Large intestine (tissue), 3 donors: ENCODE measurements around the gene ABCA13. TPM values are rescaled to one million over a fixed set of nuclear protein-coding genes. Genes with fewer than 3 reads are reported as not detected.
A peak's percentile ranks its signal among the peaks of the same experiment; 100 is the strongest.

Experiments used
- DNase-seq, 2 donors: peaks; one replicate each; pipeline versions ENCODE4 v3.0.0 to v3.0.0-alpha.2; 2013
- H3K27ac ChIP-seq: one replicate; pipeline ENCODE4 v1.5.1; 2013; ENCODE audit warnings: low read length
- H3K27me3 ChIP-seq: 2 replicates; pipeline ENCODE4 v1.6.1; 2013; ENCODE audit warnings: low read length; ENCODE audit not compliant: control insufficient read depth, insufficient read depth
- H3K36me3 ChIP-seq: 2 replicates; pipeline ENCODE4 v1.6.1; 2013; ENCODE audit warnings: low read length; ENCODE audit not compliant: control insufficient read depth, insufficient read depth
- H3K4me1 ChIP-seq: one replicate; pipeline ENCODE4 v1.6.1; 2013; ENCODE audit warnings: low read length; ENCODE audit not compliant: control insufficient read depth, insufficient read depth
- H3K4me3 ChIP-seq: one replicate; pipeline ENCODE4 v1.5.1; 2013; ENCODE audit warnings: low read length
- H3K9me3 ChIP-seq: one replicate; pipeline ENCODE4 v1.6.1; 2013; ENCODE audit warnings: mild to moderate bottlenecking, low read depth, low read length, moderate library complexity; ENCODE audit not compliant: control insufficient read depth
- WGBS: methylation state at CpG from one replicate; pipeline ENCODE4 v1.1.5; 2013; ENCODE audit warnings: low lambda C conversion rate; ENCODE audit not compliant: insufficient coverage; 5-methylcytosine and 5-hydroxymethylcytosine counted together
- polyA plus RNA-seq: library from polyadenylated mRNA; unstranded; fragments of 120-200 nt; gene quantifications from one replicate; pipeline ENCODE4 v1.2.1, GENCODE V29; 2013

ABCA13 gene
- polyA plus RNA-seq, 1 donor, result 0.28 TPM

DNA sequence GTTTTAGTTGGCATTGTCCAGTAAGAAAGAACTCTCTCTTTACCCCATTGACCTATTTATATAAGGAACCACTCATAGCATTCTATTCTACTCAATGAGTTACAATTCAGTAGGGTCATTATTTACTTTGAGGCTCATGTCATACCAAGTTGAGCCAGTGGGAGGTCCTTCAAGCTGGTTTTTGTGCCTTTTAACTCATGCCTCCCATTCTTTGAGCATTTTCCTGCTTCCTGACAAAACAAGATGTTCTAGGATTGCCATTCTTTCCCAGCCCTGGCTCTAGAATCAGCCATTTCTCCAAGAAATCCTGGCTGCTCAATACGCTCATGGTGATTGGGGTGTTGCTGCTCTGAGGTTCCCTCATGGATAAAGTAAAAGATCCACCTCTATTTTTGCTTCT lies 250.1 kb downstream of the ABCA13 start:
- Histone ChIP-seq H3K4me1 (no peaks in the 10 kb centered on the region), H3K4me3 (no peak overlapping the region), H3K27ac (no peak overlapping the region), H3K9me3 (no peaks in the 10 kb centered on the region), H3K27me3 (no peaks in the 10 kb centered on the region), H3K36me3 (no peaks in the 10 kb centered on the region)
- no CpG with 5 or more reads among the region's 1 CpG for WGBS
- no peak for DNase-seq

DNA sequence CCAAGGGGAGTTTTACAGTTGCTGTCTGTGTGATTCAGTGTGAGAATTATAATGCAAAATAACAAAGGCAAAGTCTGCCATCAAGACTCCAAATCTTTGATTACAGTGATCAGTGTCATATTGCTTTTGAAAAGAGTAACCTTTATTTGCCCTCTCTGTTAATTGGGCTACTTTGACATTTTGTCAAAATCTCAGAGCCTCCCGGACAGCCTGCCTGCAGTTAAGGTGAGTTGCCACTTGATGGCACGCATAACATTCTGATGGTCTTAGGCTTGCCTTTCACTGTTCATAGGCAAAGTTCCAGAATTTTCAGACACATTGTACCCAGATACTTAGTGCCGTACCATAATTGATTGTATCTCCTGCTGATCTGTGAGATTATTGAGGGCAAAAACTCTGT lies 253.5 kb downstream of the ABCA13 start:
- Histone ChIP-seq H3K4me1 (no peaks in the 10 kb centered on the region), H3K4me3 (no peak overlapping the region), H3K9me3 (no peaks in the 10 kb centered on the region), H3K27me3 (no peaks in the 10 kb centered on the region), H3K27ac (no peak overlapping the region), H3K36me3 (no peaks in the 10 kb centered on the region)
- no peak for DNase-seq
- no CpG with 5 or more reads among the region's 3 CpGs for WGBS

DNA sequence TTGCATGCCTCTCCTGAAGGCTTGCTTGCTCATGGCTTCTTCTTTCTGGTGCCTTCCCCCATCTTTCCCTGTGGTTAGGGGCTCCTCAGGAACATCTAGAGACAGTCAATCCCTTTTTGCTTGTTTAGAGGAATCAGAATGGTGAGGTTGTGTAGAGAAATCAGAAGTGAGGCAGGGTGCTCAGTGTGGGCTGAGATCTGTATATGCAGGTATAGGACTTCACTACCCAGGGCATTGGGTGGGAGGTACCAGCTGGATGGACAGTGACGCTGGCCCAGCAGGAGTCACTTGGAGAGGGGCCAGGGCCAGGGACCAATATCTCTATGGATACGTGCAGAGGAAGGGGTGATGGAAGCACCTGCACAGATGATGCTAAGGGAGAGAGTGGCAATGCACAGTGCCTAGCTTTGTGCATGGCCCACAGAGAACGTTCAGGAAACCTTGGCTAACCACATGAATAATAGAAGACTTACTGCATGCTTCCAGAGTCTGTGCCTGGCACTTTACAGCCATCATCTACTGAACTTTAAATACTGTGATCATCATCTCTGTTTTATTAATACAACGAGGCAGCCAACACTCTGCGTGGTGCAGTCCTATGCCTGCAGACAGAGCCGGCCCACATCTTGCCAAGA lies 255.2 kb downstream of the ABCA13 start:
- no peaks in the 10 kb centered on the region for H3K27me3 ChIP-seq
- no peak for DNase-seq
- H3K4me3 ChIP-seq, result no peak overlapping the region
- no peaks in the 10 kb centered on the region for H3K4me1 ChIP-seq
- H3K9me3 ChIP-seq, result no peaks in the 10 kb centered on the region
- WGBS, result no CpG with 5 or more reads among the region's 6 CpGs
- no peak overlapping the region for H3K27ac ChIP-seq
- H3K36me3 ChIP-seq, result no peaks in the 10 kb centered on the region

DNA sequence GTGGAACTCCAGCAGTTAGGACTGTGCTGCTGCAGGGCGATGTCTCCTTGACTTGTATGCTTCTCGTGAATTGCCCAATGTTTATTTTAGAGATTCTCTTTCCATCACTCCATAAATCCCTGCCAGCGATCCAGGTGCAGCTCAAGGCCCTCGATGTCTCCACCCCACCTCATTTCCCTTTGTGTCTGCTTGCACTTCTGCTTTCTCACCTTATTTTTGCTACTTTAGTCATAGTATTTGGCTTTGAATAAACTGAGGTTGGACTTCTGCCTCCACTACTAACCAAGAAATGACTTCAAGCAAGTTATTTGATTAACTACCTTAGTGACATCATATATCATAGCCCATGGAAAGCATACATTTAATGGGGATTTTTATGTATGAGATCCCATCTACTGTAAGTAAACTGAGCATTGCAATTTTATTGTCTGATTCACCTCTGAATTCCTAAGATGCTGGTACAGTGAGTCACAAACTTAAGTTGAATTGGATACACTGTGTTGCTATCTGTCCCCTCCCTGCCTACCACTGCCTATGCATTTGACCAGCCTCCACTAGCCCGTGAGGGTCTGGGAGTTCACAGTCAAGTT lies 255.8 kb downstream of the ABCA13 start:
- no peak for DNase-seq
- WGBS, result 0% methylated on average over 1 of the region's 5 CpGs
- Histone ChIP-seq H3K4me3 (no peak overlapping the region), H3K4me1 (no peaks in the 10 kb centered on the region), H3K36me3 (no peaks in the 10 kb centered on the region), H3K9me3 (no peaks in the 10 kb centered on the region), H3K27ac (no peak overlapping the region), H3K27me3 (no peaks in the 10 kb centered on the region)

DNA sequence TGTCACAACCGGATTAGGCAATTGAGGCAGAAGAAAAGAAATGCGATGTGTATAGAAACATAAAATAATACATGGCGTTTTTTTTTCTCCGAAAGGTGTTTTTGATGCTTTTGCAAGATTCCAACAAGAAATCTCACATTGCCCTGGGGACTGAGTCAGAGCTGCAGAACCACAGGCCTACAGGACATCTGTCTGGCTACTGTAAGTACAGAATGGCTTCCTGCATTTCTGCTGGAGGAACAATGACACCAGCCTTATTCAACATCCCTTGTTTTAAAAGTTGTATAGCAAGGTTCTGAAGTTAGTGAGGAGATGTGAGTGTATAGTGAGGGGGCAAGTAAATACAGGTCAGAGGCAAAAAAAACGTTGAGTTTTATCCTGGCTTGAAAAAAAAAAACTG lies 256.4 kb downstream of the ABCA13 start:
- no peak for DNase-seq
- Histone ChIP-seq H3K36me3 (no peaks in the 10 kb centered on the region), H3K4me1 (no peaks in the 10 kb centered on the region), H3K9me3 (no peaks in the 10 kb centered on the region), H3K4me3 (no peak overlapping the region), H3K27ac (no peak overlapping the region), H3K27me3 (no peaks in the 10 kb centered on the region)
- WGBS, result 59% methylated on average over 2 of the region's 5 CpGs

DNA sequence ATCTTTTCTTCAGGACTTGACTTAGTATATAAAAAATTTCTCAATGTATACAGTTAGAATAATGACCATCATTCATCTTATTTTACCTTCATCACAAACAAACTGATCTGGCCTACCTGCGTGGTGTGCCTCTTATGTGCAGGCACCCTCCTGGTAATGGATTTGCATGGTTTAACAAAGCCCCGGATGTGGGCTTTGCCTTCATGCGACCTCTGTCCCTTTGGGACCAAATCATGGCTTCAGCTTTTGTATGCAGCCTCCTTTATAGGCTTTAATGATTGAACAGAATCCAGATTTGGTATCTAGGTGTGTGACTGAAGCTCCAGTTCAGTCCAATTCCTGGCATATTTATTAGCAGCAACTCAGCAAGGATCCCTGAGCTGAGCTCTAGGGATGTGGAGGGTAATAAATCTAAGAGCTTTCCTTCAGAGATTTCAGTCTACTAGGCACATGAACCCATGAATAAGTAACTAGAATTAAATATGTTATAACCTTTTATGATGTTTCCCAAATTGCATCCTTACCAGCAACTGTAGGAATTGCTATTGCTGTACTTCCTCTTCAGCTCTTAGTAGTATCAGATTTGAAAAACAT lies 256.9 kb downstream of the ABCA13 start:
- no peaks in the 10 kb centered on the region for H3K36me3 ChIP-seq
- WGBS, result no CpG with 5 or more reads among the region's 3 CpGs
- no peak for DNase-seq
- H3K27me3 ChIP-seq, result no peaks in the 10 kb centered on the region
- no peaks in the 10 kb centered on the region for H3K9me3 ChIP-seq
- no peak overlapping the region for H3K4me3 ChIP-seq
- no peaks in the 10 kb centered on the region for H3K4me1 ChIP-seq
- H3K27ac ChIP-seq, result no peak overlapping the region

DNA sequence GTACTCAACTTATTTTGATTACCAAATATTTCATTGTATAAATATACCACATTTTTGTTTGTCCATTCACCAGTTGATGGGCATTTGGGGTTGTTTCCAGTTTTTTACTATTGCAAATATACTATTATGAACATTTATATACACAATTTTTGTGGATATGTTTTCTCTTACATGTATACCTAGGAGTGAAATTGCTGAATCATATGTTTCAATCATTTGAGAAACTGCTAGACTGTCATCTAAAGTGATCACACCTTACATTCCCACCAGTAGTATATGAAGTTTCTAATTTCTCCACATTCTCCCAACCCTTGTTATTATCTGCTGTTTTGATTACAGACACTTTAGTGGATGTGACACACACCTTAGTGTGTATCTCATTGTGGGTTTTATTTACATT lies 257.9 kb downstream of the ABCA13 start:
- H3K4me1 ChIP-seq, result no peaks in the 10 kb centered on the region
- no peaks in the 10 kb centered on the region for H3K9me3 ChIP-seq
- no peak overlapping the region for H3K27ac ChIP-seq
- no peak for DNase-seq
- H3K4me3 ChIP-seq, result no peak overlapping the region
- H3K36me3 ChIP-seq, result no peaks in the 10 kb centered on the region
- no peaks in the 10 kb centered on the region for H3K27me3 ChIP-seq

DNA sequence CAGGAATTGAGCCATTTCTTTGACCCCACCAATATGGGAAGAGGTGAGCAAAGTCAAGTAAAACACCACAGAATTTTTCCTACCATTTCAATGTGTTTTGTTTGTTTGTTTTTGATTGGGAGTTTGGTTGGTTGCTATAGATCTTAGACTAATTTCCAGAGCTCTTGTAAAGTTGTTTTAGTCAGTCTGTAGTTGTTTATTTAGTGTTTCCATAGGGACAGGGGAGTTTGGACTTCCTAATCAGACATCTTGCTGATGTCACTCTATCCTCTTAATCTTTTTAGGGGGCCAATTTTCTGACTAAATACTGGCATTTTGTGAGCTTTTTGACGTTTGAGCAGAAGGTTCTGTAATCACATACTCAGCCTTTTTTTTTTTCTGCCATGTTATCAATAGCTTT lies 266.9 kb downstream of the ABCA13 start:
- H3K4me3 ChIP-seq, result no peak overlapping the region

DNA sequence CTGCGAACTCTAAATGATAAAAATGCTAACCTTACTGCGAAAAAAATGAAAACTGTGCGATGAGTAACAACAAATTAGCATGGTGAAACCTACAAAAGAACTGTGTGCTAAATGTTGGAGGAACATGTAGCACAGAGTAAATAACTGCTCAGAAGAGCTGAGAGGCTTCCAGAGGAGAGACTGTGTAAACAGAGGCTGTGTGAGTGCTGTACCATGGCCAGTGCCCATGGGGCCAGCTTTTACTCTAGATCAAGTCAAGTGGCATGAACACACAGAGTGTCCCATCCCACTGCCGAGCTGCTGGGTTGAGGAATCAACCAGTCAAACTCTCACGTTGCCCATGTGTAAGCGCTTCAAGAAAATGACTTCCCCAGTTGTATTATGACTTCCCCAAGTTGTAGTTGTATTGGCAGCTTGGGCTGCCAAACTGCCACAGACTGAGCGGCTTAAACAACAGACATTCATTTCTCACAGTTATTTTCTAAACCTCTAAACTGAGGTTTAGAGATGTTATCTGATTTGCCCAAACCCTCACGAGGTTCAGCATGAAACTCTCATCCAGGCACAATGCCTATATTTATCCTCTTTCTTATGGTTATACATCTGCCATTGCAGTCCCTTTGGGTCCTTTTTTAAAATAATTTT lies 270.7 kb downstream of the ABCA13 start:
- Histone ChIP-seq H3K4me1 (no peaks in the 10 kb centered on the region), H3K27me3 (no peaks in the 10 kb centered on the region), H3K36me3 (no peaks in the 10 kb centered on the region), H3K4me3 (no peak overlapping the region), H3K9me3 (no peaks in the 10 kb centered on the region), H3K27ac (no peak overlapping the region)
- no peak for DNase-seq
- WGBS, result 92% methylated on average over 2 of the region's 8 CpGs

More for the DNA sequence above, 266.9 kb downstream of the ABCA13 start:
- WGBS, result 10% methylated on average over 1 of the region's 1 CpG
- Histone ChIP-seq H3K27me3 (no peaks in the 10 kb centered on the region), H3K9me3 (no peaks in the 10 kb centered on the region), H3K36me3 (no peaks in the 10 kb centered on the region), H3K27ac (no peak overlapping the region), H3K4me1 (no peaks in the 10 kb centered on the region)
- peak in 1 of 2 donors; percentile 9 for DNase-seq

DNA sequence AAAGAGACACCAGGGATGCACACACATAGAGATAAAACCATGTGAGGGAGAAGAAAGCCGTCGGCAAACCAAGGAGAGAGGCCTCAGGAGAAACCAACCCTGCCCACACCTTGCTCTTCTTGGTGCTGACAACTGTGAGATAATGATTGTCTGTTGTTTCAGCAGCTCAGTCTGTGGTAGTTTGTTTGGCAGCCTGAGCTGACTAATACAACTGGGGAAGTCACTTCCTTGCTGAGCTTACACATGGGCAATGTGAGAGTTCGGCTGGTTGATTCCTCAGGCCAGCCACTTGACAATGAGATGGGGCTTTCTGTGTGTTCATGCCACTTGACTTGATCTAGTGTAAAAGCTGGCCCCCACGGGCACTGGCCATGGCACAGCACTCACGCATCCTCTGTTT lies 271.8 kb downstream of the ABCA13 start:
- WGBS, result no CpG with 5 or more reads among the region's 5 CpGs
- Histone ChIP-seq H3K9me3 (no peaks in the 10 kb centered on the region), H3K4me3 (no peak overlapping the region), H3K27me3 (no peaks in the 10 kb centered on the region), H3K36me3 (no peaks in the 10 kb centered on the region), H3K4me1 (no peaks in the 10 kb centered on the region), H3K27ac (no peak overlapping the region)
- DNase-seq, result no peak
